Subcutaneous adipose tissue (tissue), 4 donors: ENCODE data around the gene AGMO. TPM values are rescaled to one million over a fixed set of nuclear protein-coding genes. Genes with fewer than 3 reads are reported as not detected.

Experiments
- total RNA-seq, 4 donors: library from RNA; depleted of rRNA; stranded (reverse); fragments of >200 nt; gene quantifications; one replicate each; pipeline ENCODE4 v1.1.0, GENCODE V29; 2016
- TF ChIP-seq, protein P1 (sequence below): fragments of 450-650 bp; IDR thresholded peaks from one replicate; pipeline ENCODE4 v1.5.1; 2016; ENCODE audit warnings: low read depth, mild to moderate bottlenecking, control low read depth, antibody characterized with exemption, moderate library complexity

Gene AGMO
- total RNA-seq, result 10 to 100 TPM in 2 of 4 donors, 1 to 10 TPM in 2; 2.4 to 28.6 (median 10.2) TPM

DNA sequence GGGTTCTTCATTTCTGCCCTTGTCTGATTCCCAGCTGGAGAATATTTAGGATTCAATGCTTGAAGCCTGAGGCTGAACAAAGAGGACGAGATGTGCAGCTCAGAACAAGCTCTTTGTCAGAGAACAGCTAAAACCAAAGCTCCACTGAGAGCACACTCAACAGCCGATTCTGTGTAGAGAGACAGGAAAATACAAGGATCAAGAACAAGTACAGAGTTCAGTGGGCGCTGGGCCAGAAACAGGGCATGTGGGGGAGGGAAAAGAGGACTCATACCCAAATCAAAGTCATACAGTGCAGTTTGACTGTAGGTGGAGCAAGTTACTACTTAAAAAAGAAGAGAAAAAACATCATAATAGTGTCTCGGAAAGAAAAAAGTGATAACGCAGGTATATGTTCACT lies at the start of gene AGMO:
AGMO (minus strand) TSS at position 181 of the 400 bp plus-strand sequence.
- TF ChIP-seq, protein P1, sequence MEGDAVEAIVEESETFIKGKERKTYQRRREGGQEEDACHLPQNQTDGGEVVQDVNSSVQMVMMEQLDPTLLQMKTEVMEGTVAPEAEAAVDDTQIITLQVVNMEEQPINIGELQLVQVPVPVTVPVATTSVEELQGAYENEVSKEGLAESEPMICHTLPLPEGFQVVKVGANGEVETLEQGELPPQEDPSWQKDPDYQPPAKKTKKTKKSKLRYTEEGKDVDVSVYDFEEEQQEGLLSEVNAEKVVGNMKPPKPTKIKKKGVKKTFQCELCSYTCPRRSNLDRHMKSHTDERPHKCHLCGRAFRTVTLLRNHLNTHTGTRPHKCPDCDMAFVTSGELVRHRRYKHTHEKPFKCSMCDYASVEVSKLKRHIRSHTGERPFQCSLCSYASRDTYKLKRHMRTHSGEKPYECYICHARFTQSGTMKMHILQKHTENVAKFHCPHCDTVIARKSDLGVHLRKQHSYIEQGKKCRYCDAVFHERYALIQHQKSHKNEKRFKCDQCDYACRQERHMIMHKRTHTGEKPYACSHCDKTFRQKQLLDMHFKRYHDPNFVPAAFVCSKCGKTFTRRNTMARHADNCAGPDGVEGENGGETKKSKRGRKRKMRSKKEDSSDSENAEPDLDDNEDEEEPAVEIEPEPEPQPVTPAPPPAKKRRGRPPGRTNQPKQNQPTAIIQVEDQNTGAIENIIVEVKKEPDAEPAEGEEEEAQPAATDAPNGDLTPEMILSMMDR, result no peak

- TF ChIP-seq, protein P1, result no peak
Observed at GRCh38 chr7:15610503-15610902, 48.7 kb upstream of the AGMO start.

DNA sequence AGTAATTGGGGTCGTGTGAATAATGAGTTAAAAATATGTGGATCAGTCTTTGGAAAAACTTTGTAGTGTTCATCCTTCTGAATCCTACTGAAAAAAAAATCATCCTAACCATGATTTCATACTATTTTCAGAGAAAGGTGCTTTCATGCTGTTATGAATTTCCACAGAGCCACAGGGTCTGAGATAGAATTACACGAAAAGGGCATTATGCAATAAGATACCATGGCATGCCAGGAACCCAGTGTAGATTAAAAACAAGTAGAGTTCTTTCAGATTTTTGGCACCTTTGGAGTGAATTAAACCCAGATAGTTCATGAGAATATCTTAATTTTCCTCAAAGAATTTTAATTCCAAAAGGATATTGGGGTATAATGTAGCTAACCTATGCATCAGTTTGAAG lies 47.5 kb upstream of the AGMO start:
- TF ChIP-seq, protein P1, result no peak

- TF ChIP-seq, protein P1, result no peak
Observed at GRCh38 chr7:15607529-15608210, 45.9 kb upstream of the AGMO start.

GRCh38 chr7:15606561-15606960 lies 44.7 kb upstream of the AGMO start:
- TF ChIP-seq, protein P1, result no peak

GRCh38 chr7:15604166-15604565 lies 42.4 kb upstream of the AGMO start:
- TF ChIP-seq, protein P1, result no peak

DNA sequence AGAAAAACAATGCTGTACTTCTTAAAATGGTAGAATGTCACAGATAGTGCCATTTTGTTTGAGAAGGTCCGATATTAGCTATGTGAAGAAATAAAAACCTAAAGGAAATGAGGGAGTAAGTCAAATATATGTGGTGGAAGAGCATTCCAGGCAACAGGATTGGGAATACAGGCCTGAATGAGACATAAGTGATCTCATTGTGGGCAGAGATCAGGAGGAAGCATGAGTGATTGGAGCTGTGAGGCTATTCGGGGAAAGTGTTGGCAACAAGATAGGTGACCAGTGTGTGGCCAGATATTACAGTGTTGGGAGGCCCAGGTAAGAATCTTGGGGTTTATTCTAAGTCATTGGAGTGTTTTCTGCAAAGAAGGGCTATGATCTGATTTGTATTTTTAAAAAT lies 41.3 kb upstream of the AGMO start:
- TF ChIP-seq, protein P1, result no peak
